Upper lobe of left lung (tissue), 6 donors: ENCODE measurements around the gene TNNI2. TPM values are rescaled to one million over a fixed set of nuclear protein-coding genes. Genes with fewer than 3 reads are reported as not detected.
A peak's percentile ranks its signal among the peaks of the same experiment; 100 is the strongest.

Source experiments
- ATAC-seq, 2 donors: fragments of 200-7000 bp; cut with Tn5 transposase; one replicate each; pipeline ENCODE4 v1.9.1; 2022; ENCODE audit warnings: mild to moderate bottlenecking in 2 of 2, moderate library complexity in 2 of 2; ENCODE audit not compliant: low FRiP score in 2 of 2
- DNase-seq, 2 donors: peaks; one replicate each; pipeline ENCODE4 v3.0.0-alpha.2; 2019 to 2020
- H3K27ac ChIP-seq, 4 donors: fragments of 200-600 bp; sonication (generic); one replicate each; pipeline ENCODE4 v1.5.1; 2016 to 2019
- H3K27me3 ChIP-seq, 4 donors: fragments of 200-600 bp; sonication (generic); one replicate each; pipeline ENCODE4 v1.5.1; 2017 to 2019
- H3K36me3 ChIP-seq, 4 donors: fragments of 200-600 bp; sonication (generic); one replicate each; pipeline ENCODE4 v1.5.1; 2016 to 2019
- H3K4me1 ChIP-seq, 4 donors: fragments of 200-600 bp; sonication (generic); one replicate each; pipeline ENCODE4 v1.5.1; 2018 to 2019
- H3K4me3 ChIP-seq, 4 donors: fragments of 200-600 bp; sonication (generic); one replicate each; pipeline ENCODE4 v1.5.1; 2017 to 2019; ENCODE audit warnings: mild to moderate bottlenecking in 2 of 4, moderate library complexity in 1 of 4
- H3K9me3 ChIP-seq, 4 donors: fragments of 200-600 bp; sonication (generic); one replicate each; pipeline ENCODE4 v1.5.1; 2018 to 2019
- EP300 ChIP-seq, 4 donors: sonication (generic); formaldehyde crosslinking; IDR thresholded peaks; one replicate each; pipeline ENCODE4 v1.5.1; 2017; ENCODE audit warnings: antibody characterized with exemption in 4 of 4, control low read depth in 2 of 4
- POLR2A ChIP-seq, 4 donors: fragments of 450-650 bp; IDR thresholded peaks; one replicate each; pipeline ENCODE4 v1.5.1; 2016 to 2017; ENCODE audit warnings: antibody characterized with exemption in 4 of 4, mild to moderate bottlenecking in 2 of 4
- POLR2AphosphoS5 ChIP-seq, 2 donors: sonication (generic); formaldehyde crosslinking; IDR thresholded peaks; one replicate each; pipeline ENCODE4 v1.5.1; 2017; ENCODE audit warnings: antibody characterized with exemption in 2 of 2
- WGBS, 2 donors: methylation state at CpG; one replicate each; pipeline ENCODE4 v1.1.5; 2017 to 2018; 5-methylcytosine and 5-hydroxymethylcytosine counted together
- total RNA-seq, 6 donors: library from RNA; depleted of rRNA in 4 of 6; stranded (reverse); fragments of >200 nt in 4 of 6; gene quantifications; one replicate each; pipeline versions ENCODE4 v1.1.0 to v1.2.1, GENCODE V29; 2016 to 2021
- TF ChIP-seq, protein P1 (sequence below), 6 experiments: fragments of 450-650 bp in 4 of 6; fragments of 200-600 bp in 2 of 6; sonication (generic) in 2 of 6; IDR thresholded peaks; one replicate each; pipeline ENCODE4 v1.5.1; 2016 to 2019; ENCODE audit warnings: antibody characterized with exemption in 6 of 6
- donor health status: DM: no; HTN: no; CAD: no; lungs with moderate emphysema.
- donor health status: DM: no; HTN: yes; CAD: no; lungs with severe emphysema.

The TNNI2 gene
- total RNA-seq, 6 donors from 2014 or later: 7.3 to 28.3 (median 16.7) TPM

DNA sequence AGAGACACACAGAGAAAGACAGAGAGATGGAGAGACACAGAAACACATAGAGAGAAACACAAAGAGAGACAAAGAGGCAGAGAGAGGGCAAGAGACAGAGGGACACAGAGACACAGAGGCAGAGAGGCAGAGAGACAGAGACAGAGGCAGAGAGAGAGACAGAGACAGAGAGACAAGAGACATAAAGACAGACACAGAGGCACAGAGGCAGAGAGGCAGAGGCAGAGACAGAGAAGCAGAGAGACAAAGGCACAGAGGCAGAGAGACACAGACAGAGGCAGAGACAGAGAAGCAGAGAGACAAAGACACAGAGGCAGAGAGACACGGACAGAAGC is 6.3 kb downstream of the TNNI2 start:
- TF ChIP-seq POLR2AphosphoS5 (IDR thresholded peaks at IDR 0.05): no peak
- TF ChIP-seq POLR2A (IDR thresholded peaks at IDR 0.05): no peak
- TF ChIP-seq, protein P1, sequence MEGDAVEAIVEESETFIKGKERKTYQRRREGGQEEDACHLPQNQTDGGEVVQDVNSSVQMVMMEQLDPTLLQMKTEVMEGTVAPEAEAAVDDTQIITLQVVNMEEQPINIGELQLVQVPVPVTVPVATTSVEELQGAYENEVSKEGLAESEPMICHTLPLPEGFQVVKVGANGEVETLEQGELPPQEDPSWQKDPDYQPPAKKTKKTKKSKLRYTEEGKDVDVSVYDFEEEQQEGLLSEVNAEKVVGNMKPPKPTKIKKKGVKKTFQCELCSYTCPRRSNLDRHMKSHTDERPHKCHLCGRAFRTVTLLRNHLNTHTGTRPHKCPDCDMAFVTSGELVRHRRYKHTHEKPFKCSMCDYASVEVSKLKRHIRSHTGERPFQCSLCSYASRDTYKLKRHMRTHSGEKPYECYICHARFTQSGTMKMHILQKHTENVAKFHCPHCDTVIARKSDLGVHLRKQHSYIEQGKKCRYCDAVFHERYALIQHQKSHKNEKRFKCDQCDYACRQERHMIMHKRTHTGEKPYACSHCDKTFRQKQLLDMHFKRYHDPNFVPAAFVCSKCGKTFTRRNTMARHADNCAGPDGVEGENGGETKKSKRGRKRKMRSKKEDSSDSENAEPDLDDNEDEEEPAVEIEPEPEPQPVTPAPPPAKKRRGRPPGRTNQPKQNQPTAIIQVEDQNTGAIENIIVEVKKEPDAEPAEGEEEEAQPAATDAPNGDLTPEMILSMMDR (IDR thresholded peaks at IDR 0.05): no peak
- TF ChIP-seq EP300 (IDR thresholded peaks at IDR 0.05): no peak
- Histone ChIP-seq H3K9me3 (no peaks in the 10 kb centered on the region), H3K27ac (peak overlapping the region; percentile 52 to 85 (median 70)), H3K4me3 (no peak overlapping the region), H3K27me3 (no peaks in the 10 kb centered on the region), H3K4me1 (peaks cover 19 to 40% (median 33%) of the 10 kb centered on the region in 4 donors), H3K36me3 (no peaks in the 10 kb centered on the region)
- 60 to 74% methylated on average over 1 of the region's 1 CpG for WGBS, 2 donors
- DNase-seq (no peak), ATAC-seq (no peak)

DNA sequence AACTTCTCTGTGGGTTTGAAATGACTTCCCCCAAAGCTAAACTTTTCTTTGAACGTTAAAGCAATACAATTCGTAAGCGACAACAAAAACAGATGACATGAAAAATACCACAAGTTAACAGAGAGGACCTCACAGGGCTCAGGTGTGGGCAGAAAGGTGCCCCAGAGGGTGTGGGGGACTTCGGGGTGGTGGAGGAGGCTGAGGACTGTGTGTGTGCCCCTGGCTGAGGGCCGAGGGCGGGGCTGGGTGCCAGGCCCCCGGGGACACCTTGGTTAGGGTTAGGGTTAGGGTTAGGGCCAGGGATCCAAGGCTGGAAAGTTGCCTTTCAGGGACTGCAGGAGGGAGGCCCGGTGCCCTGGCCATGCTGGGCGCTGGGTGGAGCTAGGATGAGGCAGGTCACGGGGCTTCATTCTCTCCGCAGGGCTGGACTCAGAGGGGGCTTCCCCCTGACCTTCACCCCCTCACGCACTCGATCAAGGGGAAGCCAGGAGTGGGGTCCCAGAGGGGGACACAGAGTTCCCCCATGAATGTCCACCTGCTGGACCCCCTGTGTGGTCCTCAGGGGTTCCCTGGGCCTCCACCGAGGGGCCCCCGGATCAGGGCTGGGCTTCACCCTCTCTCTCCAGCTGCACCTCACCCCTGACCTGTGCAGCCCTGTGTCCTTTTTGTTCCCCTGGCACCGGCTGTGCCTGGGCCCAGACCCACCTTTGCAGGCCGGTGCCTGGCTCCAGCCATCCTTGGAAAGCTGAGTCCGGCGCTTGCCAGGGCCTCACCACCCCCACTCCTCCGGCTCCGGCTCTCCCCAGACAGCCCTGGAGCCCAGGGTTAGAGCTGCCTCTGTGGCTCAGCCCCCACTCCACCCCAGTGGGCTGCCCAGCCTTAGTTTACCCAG is 7.0 kb downstream of the TNNI2 start:
- TF ChIP-seq POLR2A (IDR thresholded peaks at IDR 0.05) (no peak), POLR2AphosphoS5 (IDR thresholded peaks at IDR 0.05) (no peak), EP300 (IDR thresholded peaks at IDR 0.05) (no peak)
- TF ChIP-seq, protein P1 (IDR thresholded peaks at IDR 0.05): no peak
- WGBS, 2 donors: 77 to 83% methylated on average over 13 to 21 of the region's 21 CpGs
- H3K4me1 ChIP-seq: peaks cover 19 to 34% (median 27%) of the 10 kb centered on the region in 4 donors
- H3K27me3 ChIP-seq: no peaks in the 10 kb centered on the region
- no peaks in the 10 kb centered on the region for H3K9me3 ChIP-seq
- H3K4me3 ChIP-seq: no peak overlapping the region
- H3K36me3 ChIP-seq: no peaks in the 10 kb centered on the region
- peak overlapping the region in 3 of 4 donors; percentile 55 to 85 (median 84) for H3K27ac ChIP-seq
- DNase-seq (peak in 1 of 2 donors; percentile 71), ATAC-seq (no peak)

DNA sequence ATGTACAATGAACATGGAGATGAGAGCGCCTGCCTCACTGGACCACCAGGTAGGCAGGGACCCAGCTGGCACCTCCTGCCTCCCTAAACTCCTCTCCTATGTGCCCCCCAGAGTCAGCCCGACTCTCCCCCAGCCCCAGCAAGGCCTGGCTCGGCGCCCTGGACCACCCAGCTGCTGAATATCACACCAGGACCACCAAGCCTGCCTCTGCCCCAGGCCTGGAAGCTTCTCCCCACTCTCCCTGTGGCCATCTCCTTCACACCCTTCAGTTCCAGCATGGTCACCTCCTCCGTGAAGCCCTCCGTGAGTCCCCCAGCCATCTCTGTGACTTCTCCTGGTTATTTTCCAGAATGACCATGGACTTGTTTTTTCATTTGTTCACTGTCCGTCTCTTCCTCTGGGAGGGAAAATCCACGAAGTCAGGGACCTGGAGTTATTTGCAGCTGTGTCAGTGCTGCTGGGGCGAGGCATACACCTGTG is 7.7 kb downstream of the TNNI2 start:
- ATAC-seq (no peak), DNase-seq (peak in 1 of 2 donors; percentile 64)
- H3K4me1 ChIP-seq: peaks cover 24 to 38% (median 28%) of the 10 kb centered on the region in 4 donors
- no peaks in the 10 kb centered on the region for H3K9me3 ChIP-seq
- no peak overlapping the region for H3K4me3 ChIP-seq
- H3K27me3 ChIP-seq: no peaks in the 10 kb centered on the region
- 94 to 96% methylated on average over 8 to 9 of the region's 9 CpGs for WGBS, 2 donors
- H3K36me3 ChIP-seq: no peaks in the 10 kb centered on the region
- TF ChIP-seq, protein P1 (IDR thresholded peaks at IDR 0.05): no peak
- TF ChIP-seq EP300 (IDR thresholded peaks at IDR 0.05): no peak
- no peak overlapping the region for H3K27ac ChIP-seq

- H3K27me3 ChIP-seq: no peaks in the 10 kb centered on the region
- no peak overlapping the region for H3K4me3 ChIP-seq
- H3K9me3 ChIP-seq: no peaks in the 10 kb centered on the region
- peaks cover 28 to 44% (median 34%) of the 10 kb centered on the region in 4 donors for H3K4me1 ChIP-seq
- ATAC-seq (no peak), DNase-seq (peak in 1 of 2 donors; percentile 70)
- H3K27ac ChIP-seq: no peak overlapping the region
- 92 to 94% methylated on average over 34 of the region's 34 CpGs for WGBS, 2 donors
- no peaks in the 10 kb centered on the region for H3K36me3 ChIP-seq
- TF ChIP-seq POLR2AphosphoS5 (IDR thresholded peaks at IDR 0.05) (no peak), EP300 (IDR thresholded peaks at IDR 0.05) (no peak), POLR2A (IDR thresholded peaks at IDR 0.05) (no peak)
- TF ChIP-seq, protein P1 (IDR thresholded peaks at IDR 0.05): no peak
These were observed 8.4 kb downstream of the TNNI2 start for GRCh38 chr11:1847006-1847735.
